GM11168 (cell line): ENCODE measurements around the gene ARHGAP44.
"Not testable (repeated sequence)": the region's sequence is repeated elsewhere in the genome, so short reads cannot be mapped to it uniquely, and the experiment has no call there.

ENCODE experiments used
- in situ Hi-C: fragments of 300-500 bp; cut with MboI; formaldehyde crosslinking; loops from one replicate; pipeline ENCODE4 v1.12.0; 2022; ENCODE audit warnings: low sequenced_read_pairs; ENCODE audit not compliant: unreplicated experiment

ARHGAP44 gene

GRCh38 chr17:12953156-12953555 lies 163.9 kb downstream of the ARHGAP44 start:
- in situ Hi-C loops, result no loop called here

- in situ Hi-C loops, result no loop called here
These were observed 166.2 kb downstream of the ARHGAP44 start for GRCh38 chr17:12955521-12955920.

DNA sequence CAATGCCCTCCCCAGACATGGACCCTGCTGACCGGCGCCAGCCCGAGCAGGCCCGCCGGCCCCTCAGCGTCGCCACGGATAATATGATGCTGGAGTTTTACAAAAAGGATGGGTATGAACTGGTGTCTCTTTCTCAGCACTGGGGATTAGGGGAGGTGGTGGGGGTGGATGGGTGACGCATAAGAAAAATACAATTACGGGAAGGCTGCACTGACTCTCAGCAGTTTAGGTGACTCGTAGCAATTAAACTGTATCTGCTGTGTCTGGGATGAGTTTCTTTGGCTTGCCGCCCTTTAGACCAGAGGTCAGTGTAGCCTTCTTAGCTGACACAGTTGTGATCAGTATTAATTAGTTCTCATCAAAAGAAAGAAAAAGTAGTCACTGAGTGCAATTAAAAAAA lies 169.5 kb downstream of the ARHGAP44 start:
- in situ Hi-C loops, result no loop called here

GRCh38 chr17:12959441-12959840 lies 170.1 kb downstream of the ARHGAP44 start:
- in situ Hi-C loops, result no loop called here

- in situ Hi-C loops, result no loop called here
These were observed 172.4 kb downstream of the ARHGAP44 start for GRCh38 chr17:12961655-12962054.

- in situ Hi-C loops, result no loop called here
These were observed 174.2 kb downstream of the ARHGAP44 start for GRCh38 chr17:12963505-12963904.

- in situ Hi-C loops, result no loop called here
These were observed 174.9 kb downstream of the ARHGAP44 start for GRCh38 chr17:12964162-12964561.

DNA sequence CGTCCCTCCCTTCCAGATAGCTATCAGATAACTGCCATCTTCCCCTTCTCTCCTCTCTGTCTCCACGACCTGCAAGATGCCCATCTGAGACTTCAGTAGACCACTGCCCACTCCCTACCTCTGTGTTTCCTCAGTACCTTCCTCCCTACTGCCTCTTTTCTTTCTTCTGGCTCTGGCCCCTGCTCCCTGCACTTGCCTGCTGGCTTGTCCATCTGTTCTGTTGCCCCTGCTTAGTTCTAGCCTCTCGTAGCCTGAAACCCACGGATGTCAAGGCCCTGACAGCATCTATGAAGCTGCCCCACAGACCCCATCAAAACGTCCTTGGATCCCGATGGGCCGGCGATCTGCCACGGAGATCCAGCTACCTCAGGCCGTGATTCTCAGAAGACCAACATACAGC lies 175.5 kb downstream of the ARHGAP44 start:
- in situ Hi-C loops, result no loop called here

DNA sequence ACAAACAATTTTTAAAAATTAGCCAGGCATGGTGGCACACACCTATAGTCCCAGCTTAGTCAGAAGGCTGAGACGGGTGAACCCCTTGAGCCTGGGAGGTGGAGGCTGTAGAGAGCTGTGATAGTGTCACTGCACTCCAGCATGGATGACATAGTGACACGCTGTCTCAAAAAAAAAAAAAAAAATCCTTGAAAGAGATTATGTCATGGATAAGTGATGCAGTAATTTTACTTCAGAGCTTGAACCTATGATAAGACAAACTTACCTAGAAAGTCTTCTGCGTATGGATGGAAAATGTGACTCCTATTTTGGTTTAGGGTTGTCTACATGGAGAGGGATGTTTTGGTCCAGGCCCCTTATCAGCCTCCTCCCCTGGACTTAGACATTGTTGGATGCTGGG lies 176.7 kb downstream of the ARHGAP44 start:
- in situ Hi-C loops, result no loop called here

DNA sequence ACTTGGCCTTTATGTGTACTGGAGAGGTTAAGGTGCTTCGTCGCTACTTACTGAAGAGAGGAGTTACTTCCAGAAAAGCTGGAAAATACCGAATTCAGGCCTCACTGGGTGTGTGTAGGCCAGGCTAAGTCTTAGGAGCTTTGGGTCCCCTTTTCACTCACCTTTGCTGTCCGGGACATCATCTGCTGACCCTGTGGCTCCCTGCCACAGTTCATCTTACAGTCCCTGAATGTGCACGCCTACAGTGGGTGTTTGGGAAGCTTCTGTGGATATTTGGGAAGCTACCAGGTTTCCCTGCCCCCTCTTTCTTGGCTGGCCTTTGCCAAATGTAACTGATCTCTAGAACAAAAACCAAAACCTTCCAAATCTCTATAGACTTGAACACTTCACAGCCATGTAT lies 177.1 kb downstream of the ARHGAP44 start:
- in situ Hi-C loops, result no loop called here

DNA sequence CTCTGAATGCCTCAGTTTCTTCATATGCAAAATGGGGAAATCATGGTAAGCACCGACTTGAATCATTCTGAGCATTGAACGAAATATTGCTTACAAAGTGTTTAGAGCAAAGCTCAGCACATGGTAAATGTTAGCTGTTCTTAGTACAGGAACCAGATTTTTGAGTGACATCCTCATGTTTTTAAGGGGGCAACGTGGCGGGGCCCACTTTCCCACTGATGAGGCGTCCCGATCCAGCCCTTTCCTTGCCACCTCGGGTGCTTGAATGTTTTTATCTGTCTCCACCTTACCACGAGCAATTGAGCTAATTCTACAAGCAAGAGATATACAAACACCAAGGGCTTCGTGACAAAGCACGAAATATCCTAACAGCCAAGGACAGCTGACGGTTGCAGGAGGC lies 178.7 kb downstream of the ARHGAP44 start:
- in situ Hi-C loops, result no loop called here

DNA sequence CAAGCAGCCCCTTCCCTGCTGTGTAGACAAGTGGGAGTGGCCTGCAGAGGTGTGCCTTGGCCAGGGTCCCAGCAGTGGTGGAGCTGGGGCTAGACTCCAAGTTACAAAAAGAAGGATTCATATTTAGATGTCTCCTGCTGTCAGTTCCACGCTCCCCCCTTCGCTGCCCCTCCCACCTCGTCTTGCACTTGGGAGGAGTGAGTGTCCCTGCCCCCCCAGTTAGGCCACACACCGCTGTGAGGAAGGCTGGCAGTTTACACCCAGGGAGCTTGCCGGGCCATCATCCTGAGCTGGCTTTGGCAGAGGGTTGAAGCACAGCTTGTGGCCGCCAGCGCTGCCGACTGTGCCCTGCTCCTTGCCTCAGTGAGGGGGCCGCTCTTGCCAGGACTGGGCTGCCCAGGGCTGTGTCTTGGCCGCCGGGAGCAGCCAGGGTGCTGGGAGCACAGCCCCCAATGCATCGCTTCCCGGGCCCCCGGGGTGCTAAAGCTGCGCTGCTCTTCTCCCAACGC lies 184.3 kb downstream of the ARHGAP44 start:
- in situ Hi-C loops, result no loop called here

DNA sequence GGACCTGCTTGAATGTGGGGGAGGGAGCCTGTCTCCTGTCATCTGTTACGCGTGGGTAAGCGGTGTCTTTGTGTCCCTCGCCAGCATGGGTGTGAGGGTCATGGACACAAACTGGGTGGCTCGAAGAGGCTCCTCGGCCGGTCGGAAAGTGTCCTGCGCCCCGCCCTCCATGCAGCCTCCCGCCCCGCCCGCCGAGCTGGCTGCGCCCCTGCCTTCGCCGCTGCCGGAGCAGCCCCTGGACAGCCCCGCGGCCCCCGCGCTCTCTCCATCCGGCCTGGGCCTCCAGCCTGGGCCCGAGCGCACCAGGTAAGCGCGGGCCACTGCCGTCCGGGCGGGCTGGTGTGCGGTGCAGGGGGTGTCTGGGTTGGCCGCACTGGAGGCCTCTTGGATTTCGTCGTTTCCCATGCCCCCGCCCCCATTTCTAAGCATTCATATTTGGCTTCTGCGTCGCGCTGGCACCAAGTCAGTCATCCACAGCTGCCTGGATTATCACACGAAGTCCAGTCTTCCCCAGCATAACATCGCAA lies 184.8 kb downstream of the ARHGAP44 start:
- in situ Hi-C loops, result no loop called here

- in situ Hi-C loops, result no loop called here
These were observed 187.9 kb downstream of the ARHGAP44 start for GRCh38 chr17:12977008-12977751.

- in situ Hi-C loops, result not testable (repeated sequence)
These were observed 189.5 kb downstream of the ARHGAP44 start for GRCh38 chr17:12978787-12979186.

DNA sequence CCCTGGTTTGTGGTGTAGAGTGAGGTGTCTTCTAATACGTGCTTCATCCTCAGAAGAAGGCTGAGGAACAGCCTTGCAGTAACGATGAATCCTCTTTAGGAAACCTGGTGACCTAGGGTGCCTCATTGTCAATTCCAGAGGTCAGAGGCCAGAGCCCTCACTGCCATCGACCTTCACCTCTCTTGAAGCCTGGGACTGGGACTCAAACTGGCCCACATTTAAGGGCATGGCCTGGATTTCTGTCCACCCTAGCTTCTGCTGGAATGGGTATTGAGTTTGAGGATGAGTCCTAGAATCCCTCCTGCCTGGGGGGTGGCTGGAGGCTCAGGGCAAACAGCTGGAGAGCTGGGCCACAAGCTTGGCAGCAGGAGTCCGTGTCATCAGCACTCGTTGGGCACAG lies 189.9 kb downstream of the ARHGAP44 start:
- in situ Hi-C loops, result no loop called here

DNA sequence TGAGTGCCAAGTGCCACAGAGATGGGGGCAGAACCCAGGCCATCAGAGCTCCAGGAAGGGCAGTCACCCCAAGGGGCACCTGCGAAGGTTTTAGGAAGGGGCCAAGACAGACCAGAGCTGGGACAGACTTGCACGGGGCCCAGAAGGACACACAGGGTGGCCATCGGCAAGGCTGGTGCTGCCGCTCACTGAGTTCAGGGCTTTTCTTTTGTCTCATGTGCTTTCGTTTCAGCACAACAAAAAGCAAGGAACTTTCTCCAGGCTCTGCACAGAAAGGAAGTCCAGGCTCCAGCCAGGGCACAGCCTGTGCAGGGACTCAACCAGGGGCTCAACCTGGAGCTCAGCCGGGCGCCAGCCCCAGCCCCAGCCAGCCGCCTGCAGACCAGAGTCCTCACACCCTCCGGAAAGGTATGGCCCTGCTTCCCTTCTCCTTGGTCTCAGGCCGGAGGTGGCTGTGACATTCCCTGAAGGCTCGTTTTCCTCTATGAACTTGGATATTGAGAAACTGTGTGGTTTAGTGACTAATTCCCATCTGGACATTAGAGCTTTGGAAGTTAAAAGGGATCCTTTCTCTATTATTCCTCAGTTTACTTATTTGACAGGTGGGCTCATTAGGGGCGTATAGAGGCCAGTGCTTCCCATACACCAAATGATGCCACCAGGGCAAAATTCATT lies 190.7 kb downstream of the ARHGAP44 start:
- in situ Hi-C loops, result no loop called here

DNA sequence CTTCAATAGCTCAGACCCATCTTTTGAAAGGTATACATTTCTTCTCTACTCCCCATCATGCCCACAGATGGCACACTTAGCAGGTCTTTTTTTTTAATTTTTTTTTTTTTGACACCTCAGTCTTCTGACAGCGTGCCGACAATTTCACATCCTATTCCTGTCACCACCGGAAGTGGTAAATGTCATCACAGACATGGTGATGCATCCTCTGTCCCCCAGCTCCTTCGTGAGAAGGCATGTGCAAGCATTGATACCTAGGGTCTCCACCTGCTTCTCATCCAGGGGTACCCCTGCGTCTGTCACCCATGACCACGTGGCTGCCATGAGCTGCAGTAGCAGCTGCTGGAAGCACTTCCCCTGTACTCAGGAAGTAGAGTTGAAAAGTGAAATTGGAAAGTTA lies 192.9 kb downstream of the ARHGAP44 start:
- in situ Hi-C loops, result no loop called here

DNA sequence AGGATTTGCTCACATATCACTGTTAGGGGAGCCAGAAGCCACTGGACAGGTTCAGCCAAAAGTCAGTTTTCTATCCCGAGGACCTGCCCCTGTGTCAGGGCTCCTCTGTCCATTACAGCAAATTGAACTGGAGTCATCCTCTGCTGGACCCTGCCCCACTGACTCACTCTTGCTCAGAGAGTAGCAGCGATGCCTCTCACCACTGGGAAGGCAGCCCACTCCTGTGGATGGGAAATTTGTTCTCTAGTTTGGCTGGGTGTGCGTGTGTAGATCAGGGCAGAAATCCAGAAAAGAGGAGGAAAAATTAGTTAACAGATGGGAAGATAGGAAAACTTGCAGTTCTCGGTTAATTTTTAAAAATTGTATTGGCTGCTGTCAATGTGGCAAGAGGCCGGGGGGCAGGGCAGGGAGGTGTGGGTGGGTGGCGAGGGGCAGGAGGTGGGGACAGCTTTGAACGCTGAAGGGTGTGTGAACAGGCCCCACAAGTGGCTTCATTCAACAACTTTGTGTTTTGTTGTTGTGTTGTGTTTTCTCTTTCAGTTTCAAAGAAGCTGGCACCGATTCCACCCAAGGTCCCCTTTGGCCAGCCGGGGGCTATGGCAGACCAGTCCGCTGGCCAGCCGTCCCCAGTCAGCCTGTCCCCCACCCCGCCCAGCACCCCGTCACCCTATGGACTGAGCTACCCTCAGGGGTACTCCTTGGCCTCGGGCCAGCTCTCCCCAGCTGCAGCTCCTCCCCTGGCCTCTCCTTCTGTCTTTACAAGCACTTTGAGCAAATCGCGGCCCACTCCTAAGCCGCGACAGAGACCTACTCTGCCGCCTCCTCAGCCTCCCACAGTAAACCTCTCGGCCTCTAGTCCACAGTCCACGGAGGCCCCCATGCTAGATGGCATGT lies 194.9 kb downstream of the ARHGAP44 start:
- in situ Hi-C loops, result no loop called here

- in situ Hi-C loops, result no loop called here
These were observed 196.4 kb downstream of the ARHGAP44 start for GRCh38 chr17:12985431-12986293.
